Fibroblast of lung (primary cell): Measurements from ENCODE around the gene XPR1.

ENCODE experiments used
- EZH2 ChIP-seq: IDR thresholded peaks from 2 replicates; pipeline ENCODE4 v1.5.1; 2012; ENCODE audit warnings: low read length, control low read depth, mild to moderate bottlenecking; ENCODE audit errors: missing control alignments
- TF ChIP-seq, protein P1 (sequence below), 2 donors: IDR thresholded peaks in 1 of 2; conservative IDR thresholded peaks in 1 of 2; 1 replicate in 1 of 2; 2 replicates in 1 of 2; pipeline ENCODE4 v1.5.1; 2011 to 2012; ENCODE audit warnings: low read length in 2 of 2, control low read depth in 1 of 2, inconsistent platforms in 1 of 2, low read depth in 1 of 2, mild to moderate bottlenecking in 1 of 2

DNA sequence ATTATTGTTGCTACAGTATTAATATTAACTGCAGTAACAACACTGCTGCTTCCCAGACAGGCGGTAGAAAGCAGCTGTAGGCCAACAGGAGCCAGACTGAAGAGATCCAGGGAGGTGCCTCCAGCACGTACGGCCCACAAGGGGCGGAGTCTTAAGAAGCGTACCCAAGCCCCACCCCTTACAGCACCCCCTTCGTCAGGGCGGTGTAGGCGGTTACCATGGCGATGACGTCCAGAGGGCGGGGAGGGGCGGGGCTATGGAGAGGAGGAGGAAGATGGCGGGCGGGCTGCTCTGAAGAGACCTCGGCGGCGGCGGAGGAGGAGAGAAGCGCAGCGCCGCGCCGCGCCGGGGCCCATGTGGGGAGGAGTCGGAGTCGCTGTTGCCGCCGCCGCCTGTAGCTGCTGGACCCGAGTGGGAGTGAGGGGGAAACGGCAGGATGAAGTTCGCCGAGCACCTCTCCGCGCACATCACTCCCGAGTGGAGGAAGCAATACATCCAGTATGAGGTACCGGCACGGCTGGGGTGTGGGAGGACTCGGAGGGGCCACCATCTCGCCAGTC, at the start of gene XPR1:
- TF ChIP-seq, protein P1, sequence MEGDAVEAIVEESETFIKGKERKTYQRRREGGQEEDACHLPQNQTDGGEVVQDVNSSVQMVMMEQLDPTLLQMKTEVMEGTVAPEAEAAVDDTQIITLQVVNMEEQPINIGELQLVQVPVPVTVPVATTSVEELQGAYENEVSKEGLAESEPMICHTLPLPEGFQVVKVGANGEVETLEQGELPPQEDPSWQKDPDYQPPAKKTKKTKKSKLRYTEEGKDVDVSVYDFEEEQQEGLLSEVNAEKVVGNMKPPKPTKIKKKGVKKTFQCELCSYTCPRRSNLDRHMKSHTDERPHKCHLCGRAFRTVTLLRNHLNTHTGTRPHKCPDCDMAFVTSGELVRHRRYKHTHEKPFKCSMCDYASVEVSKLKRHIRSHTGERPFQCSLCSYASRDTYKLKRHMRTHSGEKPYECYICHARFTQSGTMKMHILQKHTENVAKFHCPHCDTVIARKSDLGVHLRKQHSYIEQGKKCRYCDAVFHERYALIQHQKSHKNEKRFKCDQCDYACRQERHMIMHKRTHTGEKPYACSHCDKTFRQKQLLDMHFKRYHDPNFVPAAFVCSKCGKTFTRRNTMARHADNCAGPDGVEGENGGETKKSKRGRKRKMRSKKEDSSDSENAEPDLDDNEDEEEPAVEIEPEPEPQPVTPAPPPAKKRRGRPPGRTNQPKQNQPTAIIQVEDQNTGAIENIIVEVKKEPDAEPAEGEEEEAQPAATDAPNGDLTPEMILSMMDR (conservative IDR thresholded peaks at IDR 0.05 in 1 of 2, IDR thresholded peaks at IDR 0.05 in 1 of 2; ENCODE audit: low read depth in 1 of 2, low read length in 2 of 2): peak in 1 of 2 donors; percentile 47
- no peak for TF ChIP-seq EZH2
